Gastrocnemius medialis (tissue), 4 donors: ENCODE data around the gene LONP2. TPM values are rescaled to one million over a fixed set of nuclear protein-coding genes. Genes with fewer than 3 reads are reported as not detected.

ENCODE experiments used
- ATAC-seq, 2 donors: fragments of 150-250 bp; one replicate each; pipeline ENCODE4 v1.9.1; 2016
- DNase-seq, 2 donors: peaks; one replicate each; pipeline ENCODE4 v3.0.0-alpha.2; 2019
- H3K27ac ChIP-seq, 4 donors: fragments of 200-600 bp; sonication (generic); 1 replicate in 1 of 4; 2 replicates in 3 of 4; pipeline ENCODE4 v1.5.1; 2016 to 2018; ENCODE audit warnings: mild to moderate bottlenecking in 2 of 4, moderate library complexity in 1 of 4
- H3K27me3 ChIP-seq, 3 donors: fragments of 200-600 bp; sonication (generic) in 2 of 3; 1 replicate in 1 of 3; 2 replicates in 2 of 3; pipeline versions ENCODE4 v1.5.1 to v1.6.0; 2016 to 2019; ENCODE audit warnings: mild to moderate bottlenecking in 1 of 3, moderate library complexity in 1 of 3
- H3K36me3 ChIP-seq, 2 donors: fragments of 200-600 bp; sonication (generic) in 1 of 2; one replicate each; pipeline ENCODE4 v1.5.1; 2017 to 2018
- H3K4me1 ChIP-seq, 2 donors: fragments of 200-600 bp; sonication (generic) in 1 of 2; one replicate each; pipeline ENCODE4 v1.5.1; 2016 to 2017; ENCODE audit warnings: mild to moderate bottlenecking in 2 of 2
- H3K4me3 ChIP-seq, 4 donors: fragments of 200-600 bp; sonication (generic) in 3 of 4; 1 replicate in 1 of 4; 2 replicates in 3 of 4; pipeline ENCODE4 v1.5.1; 2016 to 2019; ENCODE audit warnings: mild to moderate bottlenecking in 2 of 4
- H3K9me3 ChIP-seq, 3 donors: fragments of 200-600 bp; sonication (generic) in 2 of 3; 1 replicate in 1 of 3; 2 replicates in 2 of 3; pipeline ENCODE4 v1.5.1; 2016 to 2019
- POLR2A ChIP-seq, 2 donors: fragments of 450-650 bp; IDR thresholded peaks; one replicate each; pipeline ENCODE4 v1.6.1; 2017; ENCODE audit warnings: antibody characterized with exemption in 2 of 2, mild to moderate bottlenecking in 2 of 2, moderate library complexity in 2 of 2
- in situ Hi-C, 4 donors: fragments of 200-750 bp; cut with MboI; loops; one replicate each; pipeline versions ENCODE4 v1.15.0 to v1.8.0; 2017; ENCODE audit warnings: low sequenced_read_pairs in 4 of 4
- intact Hi-C: fragments of 100-400 bp; cut with DNase I; formaldehyde crosslinking; loops from one replicate; pipeline ENCODE4 v1.15.1; 2023; ENCODE audit warnings: low total_unique reads
- total RNA-seq, 4 donors: library from RNA; depleted of rRNA; stranded (reverse); fragments of >200 nt; gene quantifications; one replicate each; pipeline versions ENCODE4 v1.1.0 to v1.2.3, GENCODE V29; 2016
- TF ChIP-seq, protein P1 (sequence below), 5 experiments: fragments of 450-650 bp in 3 of 5; fragments of 200-600 bp in 2 of 5; sonication (generic) in 2 of 5; IDR thresholded peaks in 4 of 5; conservative IDR thresholded peaks in 1 of 5; 1 replicate in 4 of 5; 2 replicates in 1 of 5; pipeline ENCODE4 v1.5.1; 2016 to 2019; ENCODE audit warnings: antibody characterized with exemption in 5 of 5, mild to moderate bottlenecking in 3 of 5, moderate library complexity in 3 of 5

The LONP2 gene
- total RNA-seq, 4 donors from 2014 or later: 33.8 to 45.2 (median 42.4) TPM

DNA sequence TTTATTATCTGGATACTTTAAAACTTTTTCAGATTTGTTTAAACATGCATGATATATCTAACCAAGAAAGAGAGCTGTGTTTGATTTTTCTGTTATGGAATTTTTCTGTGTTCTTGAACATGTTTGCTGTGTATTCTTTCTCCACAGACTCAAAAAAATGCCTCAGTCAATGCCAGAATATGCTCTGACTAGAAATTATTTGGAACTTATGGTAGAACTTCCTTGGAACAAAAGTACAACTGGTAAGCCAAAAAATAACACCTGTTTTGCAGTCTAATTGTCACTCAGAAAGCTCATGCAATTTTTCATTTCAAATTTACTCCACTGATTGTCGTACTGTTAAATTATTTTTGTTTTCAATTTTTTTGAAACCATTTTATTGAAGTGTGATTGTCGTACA lies 18.5 kb downstream of the LONP2 start:
- H3K36me3 ChIP-seq: peaks cover 0 to 57% of the 10 kb centered on the region in 2 donors
- no peaks in the 10 kb centered on the region for H3K9me3 ChIP-seq
- DNase-seq: no peak
- intact Hi-C loops (no loop called here), in situ Hi-C loops (no loop called here)
- no peak for ATAC-seq
- H3K4me3 ChIP-seq: no peak overlapping the region
- no peaks in the 10 kb centered on the region for H3K27me3 ChIP-seq
- no peak overlapping the region for H3K27ac ChIP-seq
- no peak for TF ChIP-seq POLR2A (IDR thresholded peaks at IDR 0.05)
- TF ChIP-seq, protein P1, sequence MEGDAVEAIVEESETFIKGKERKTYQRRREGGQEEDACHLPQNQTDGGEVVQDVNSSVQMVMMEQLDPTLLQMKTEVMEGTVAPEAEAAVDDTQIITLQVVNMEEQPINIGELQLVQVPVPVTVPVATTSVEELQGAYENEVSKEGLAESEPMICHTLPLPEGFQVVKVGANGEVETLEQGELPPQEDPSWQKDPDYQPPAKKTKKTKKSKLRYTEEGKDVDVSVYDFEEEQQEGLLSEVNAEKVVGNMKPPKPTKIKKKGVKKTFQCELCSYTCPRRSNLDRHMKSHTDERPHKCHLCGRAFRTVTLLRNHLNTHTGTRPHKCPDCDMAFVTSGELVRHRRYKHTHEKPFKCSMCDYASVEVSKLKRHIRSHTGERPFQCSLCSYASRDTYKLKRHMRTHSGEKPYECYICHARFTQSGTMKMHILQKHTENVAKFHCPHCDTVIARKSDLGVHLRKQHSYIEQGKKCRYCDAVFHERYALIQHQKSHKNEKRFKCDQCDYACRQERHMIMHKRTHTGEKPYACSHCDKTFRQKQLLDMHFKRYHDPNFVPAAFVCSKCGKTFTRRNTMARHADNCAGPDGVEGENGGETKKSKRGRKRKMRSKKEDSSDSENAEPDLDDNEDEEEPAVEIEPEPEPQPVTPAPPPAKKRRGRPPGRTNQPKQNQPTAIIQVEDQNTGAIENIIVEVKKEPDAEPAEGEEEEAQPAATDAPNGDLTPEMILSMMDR (IDR thresholded peaks at IDR 0.05 in 4 of 5, conservative IDR thresholded peaks at IDR 0.05 in 1 of 5): no peak
- H3K4me1 ChIP-seq: peaks cover 0 to 6% of the 10 kb centered on the region in 2 donors

DNA sequence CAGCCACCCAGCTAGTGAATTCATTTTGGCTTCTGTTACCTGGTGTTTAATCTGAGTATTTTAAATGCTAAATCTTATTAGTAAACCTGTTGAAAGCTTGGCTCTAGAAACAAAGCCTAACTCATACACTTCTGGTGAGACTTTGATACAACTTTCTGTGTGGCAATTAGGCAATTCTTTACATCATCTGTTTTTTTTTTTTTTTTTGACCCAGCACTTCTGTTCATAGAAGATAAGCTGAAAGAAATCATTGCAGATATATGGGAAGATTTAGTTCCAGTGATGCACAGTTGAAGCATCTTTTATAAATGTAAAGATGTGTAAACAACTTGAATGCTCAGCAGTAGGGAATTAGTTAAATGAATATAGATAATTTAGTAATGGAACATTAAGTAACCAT lies 24.9 kb downstream of the LONP2 start:
- intact Hi-C loops: no loop called here
- H3K36me3 ChIP-seq: peaks cover 0 to 35% of the 10 kb centered on the region in 2 donors

DNA sequence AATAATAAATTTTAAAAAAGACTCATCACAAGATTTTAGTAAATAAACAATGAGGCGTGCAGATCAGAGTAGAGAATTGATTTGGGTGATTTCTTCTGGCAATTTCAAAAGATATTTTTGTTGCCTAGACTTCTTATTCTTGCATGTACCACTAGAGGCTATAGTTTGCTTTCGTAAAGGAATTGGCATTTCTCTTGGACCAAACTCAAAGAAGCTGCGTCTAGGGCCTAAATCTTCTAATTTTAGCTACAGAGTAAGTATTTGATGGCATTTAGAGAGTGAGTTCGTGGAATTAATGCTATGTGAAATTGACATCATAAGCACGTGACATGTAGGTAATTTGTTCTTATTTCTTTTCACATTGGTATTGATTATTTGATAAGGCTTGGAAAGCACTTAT lies 27.6 kb downstream of the LONP2 start:
- peaks cover 0 to 24% of the 10 kb centered on the region in 2 donors for H3K36me3 ChIP-seq
- no peak for ATAC-seq
- in situ Hi-C loops (no loop called here), intact Hi-C loops (no loop called here)
- no peak for DNase-seq
- no peak overlapping the region for H3K27ac ChIP-seq
- H3K4me1 ChIP-seq: peaks cover 10 to 27% of the 10 kb centered on the region in 2 donors
- H3K27me3 ChIP-seq: no peaks in the 10 kb centered on the region
- no peak overlapping the region for H3K4me3 ChIP-seq
- no peaks in the 10 kb centered on the region for H3K9me3 ChIP-seq
- TF ChIP-seq POLR2A (IDR thresholded peaks at IDR 0.05): no peak
- TF ChIP-seq, protein P1 (IDR thresholded peaks at IDR 0.05 in 4 of 5, conservative IDR thresholded peaks at IDR 0.05 in 1 of 5): no peak

More for the DNA sequence above, 24.9 kb downstream of the LONP2 start:
- no peak overlapping the region for H3K4me3 ChIP-seq
- DNase-seq (no peak), ATAC-seq (no peak)
- no peaks in the 10 kb centered on the region for H3K27me3 ChIP-seq
- in situ Hi-C loops: no loop called here
- no peaks in the 10 kb centered on the region for H3K9me3 ChIP-seq
- TF ChIP-seq, protein P1 (IDR thresholded peaks at IDR 0.05 in 4 of 5, conservative IDR thresholded peaks at IDR 0.05 in 1 of 5): no peak
- no peak for TF ChIP-seq POLR2A (IDR thresholded peaks at IDR 0.05)
- H3K4me1 ChIP-seq: peaks cover 0 to 19% of the 10 kb centered on the region in 2 donors
- H3K27ac ChIP-seq: no peak overlapping the region

DNA sequence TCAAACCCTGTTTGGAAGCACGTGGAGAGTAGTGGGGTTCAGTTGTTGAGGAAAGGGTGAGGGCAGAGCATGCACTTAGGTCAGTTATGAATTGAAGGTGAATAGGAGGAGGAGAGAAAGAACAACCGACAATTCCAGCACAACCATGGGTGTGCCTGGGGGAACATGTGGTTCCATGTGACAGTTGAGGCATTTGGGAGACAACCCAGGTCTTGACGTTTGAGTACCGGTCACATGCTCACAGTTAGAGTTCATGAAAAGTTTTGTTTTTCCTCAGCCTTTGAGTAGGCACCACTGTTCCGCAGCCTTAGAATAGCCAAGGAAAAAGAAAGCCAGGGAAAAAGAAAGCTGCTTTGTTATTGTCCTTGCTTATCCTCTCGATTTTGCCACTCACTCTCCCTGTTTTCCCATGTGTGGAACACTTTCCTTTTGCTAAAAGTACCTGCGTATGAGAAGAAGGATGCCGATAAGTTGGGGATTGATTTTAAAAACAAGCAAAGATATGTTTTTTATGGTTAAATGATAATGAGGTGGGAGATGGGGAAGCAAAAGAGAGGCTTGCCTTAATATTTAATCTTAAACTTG lies 28.8 kb downstream of the LONP2 start:
- Histone ChIP-seq H3K4me1 (peaks cover 12 to 28% of the 10 kb centered on the region in 2 donors), H3K36me3 (peaks cover 0 to 32% of the 10 kb centered on the region in 2 donors), H3K27ac (peak overlapping the region in 1 of 4 donors; percentile 16), H3K27me3 (no peaks in the 10 kb centered on the region), H3K9me3 (no peaks in the 10 kb centered on the region), H3K4me3 (no peak overlapping the region)
- TF ChIP-seq POLR2A (IDR thresholded peaks at IDR 0.05): no peak
- TF ChIP-seq, protein P1 (IDR thresholded peaks at IDR 0.05 in 4 of 5, conservative IDR thresholded peaks at IDR 0.05 in 1 of 5): no peak
- DNase-seq: no peak
- in situ Hi-C loops: no loop called here
- intact Hi-C loops: no loop called here
- ATAC-seq: no peak

DNA sequence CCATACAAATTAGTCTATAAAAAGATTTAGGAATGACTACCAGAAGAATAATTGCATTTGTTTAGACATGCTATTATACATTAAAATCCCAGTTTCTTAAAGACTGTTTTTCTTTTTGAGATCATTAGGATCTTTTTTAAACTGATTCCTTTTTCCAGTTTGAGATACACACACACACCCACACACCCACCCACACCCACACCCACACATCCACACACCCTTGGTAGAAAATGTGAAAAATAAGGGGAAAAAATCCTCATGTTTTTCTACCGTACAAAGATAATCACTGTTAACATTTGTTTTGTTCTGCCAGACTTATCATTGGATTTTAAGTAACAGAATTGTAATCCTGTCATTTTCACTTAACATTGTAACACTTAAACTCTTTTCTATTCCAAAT lies 30.4 kb downstream of the LONP2 start:
- Histone ChIP-seq H3K4me1 (peaks cover 15 to 22% of the 10 kb centered on the region in 2 donors), H3K4me3 (no peak overlapping the region), H3K9me3 (no peaks in the 10 kb centered on the region), H3K36me3 (peaks cover 0 to 35% of the 10 kb centered on the region in 2 donors), H3K27me3 (no peaks in the 10 kb centered on the region), H3K27ac (no peak overlapping the region)
- DNase-seq: no peak
- intact Hi-C loops: no loop called here
- ATAC-seq: no peak
- in situ Hi-C loops: no loop called here
- TF ChIP-seq, protein P1 (IDR thresholded peaks at IDR 0.05 in 4 of 5, conservative IDR thresholded peaks at IDR 0.05 in 1 of 5): no peak
- TF ChIP-seq POLR2A (IDR thresholded peaks at IDR 0.05): no peak
